OCI-LY7 (cell line): ENCODE results near the gene MAP3K1. TPM values are rescaled to one million over a fixed set of nuclear protein-coding genes. Genes with fewer than 3 reads are reported as not detected.

Experiments
- BruUV-seq: library from RNA; stranded (reverse); fragments of 400-500 nt; replicated peaks from 2 replicates; lab custom pipeline; 2021; lab: Mats Ljungman, UMichigan
- CTCF ChIA-PET: fragments of 300-600 bp; sonication (Branson Sonifier 250); formaldehyde crosslinking; loops from one replicate; lab custom pipeline; 2022; ENCODE audit warnings: antibody characterized with exemption; ENCODE audit not compliant: unreplicated experiment; lab: Charles Lee
- POLR2A ChIA-PET: fragments of 300-600 bp; sonication (Branson Sonifier 250); formaldehyde crosslinking; loops from one replicate; lab custom pipeline; 2022; ENCODE audit warnings: antibody characterized with exemption; lab: Charles Lee
- DNase-seq: peaks from one replicate; pipeline ENCODE4 v3.0.0-alpha.2; 2015; ENCODE audit warnings: low spot score
- H2AFZ ChIP-seq: fragments of 200-600 bp; sonication (generic), shearing (Covaris generic); 2 replicates; pipeline ENCODE4 v1.6.1; 2014; ENCODE audit warnings: mild to moderate bottlenecking, antibody characterized with exemption, low read length, moderate library complexity
- H3K27ac ChIP-seq: fragments of 200-600 bp; sonication (generic); 2 replicates; pipeline ENCODE4 v1.5.1; 2014; ENCODE audit warnings: mixed run types, low read depth, mild to moderate bottlenecking, moderate library complexity, low read length, inconsistent platforms; ENCODE audit not compliant: poor library complexity, severe bottlenecking
- H3K36me3 ChIP-seq: fragments of 200-600 bp; sonication (generic); 2 replicates; pipeline ENCODE4 v1.6.1; 2014; ENCODE audit warnings: mild to moderate bottlenecking, antibody characterized with exemption, low read length, moderate library complexity, mixed read lengths; ENCODE audit not compliant: insufficient read depth
- H3K4me1 ChIP-seq: fragments of 200-600 bp; sonication (generic); 2 replicates; pipeline ENCODE4 v1.5.1; 2014; ENCODE audit warnings: mild to moderate bottlenecking, low read length; ENCODE audit not compliant: insufficient read depth, poor library complexity, severe bottlenecking
- H3K4me2 ChIP-seq: fragments of 200-600 bp; sonication (generic); 2 replicates; pipeline ENCODE4 v1.6.1; 2014; ENCODE audit warnings: mild to moderate bottlenecking, low read length
- H3K4me3 ChIP-seq: fragments of 200-600 bp; sonication (generic); 2 replicates; pipeline ENCODE4 v1.5.1; 2014; ENCODE audit warnings: mild to moderate bottlenecking, low read depth, low read length; ENCODE audit not compliant: poor library complexity, severe bottlenecking
- H3K79me2 ChIP-seq: fragments of 200-600 bp; sonication (generic); 2 replicates; pipeline ENCODE4 v1.6.1; 2016; ENCODE audit warnings: low read depth, mild to moderate bottlenecking, low read length, moderate library complexity, mixed read lengths; ENCODE audit not compliant: insufficient read depth
- H3K9me2 ChIP-seq: fragments of 200-600 bp; sonication (generic); 2 replicates; pipeline ENCODE4 v1.6.1; 2016; ENCODE audit warnings: mild to moderate bottlenecking, low read length, mixed read lengths; ENCODE audit not compliant: insufficient read depth
- H3K9me3 ChIP-seq: fragments of 200-600 bp; sonication (generic); 2 replicates; pipeline ENCODE4 v1.6.1; 2014; ENCODE audit warnings: mild to moderate bottlenecking, mixed run types, low read length, mixed read lengths
- H4K20me1 ChIP-seq: fragments of 200-600 bp; sonication (generic); 2 replicates; pipeline ENCODE4 v1.6.1; 2014; ENCODE audit warnings: mild to moderate bottlenecking, antibody characterized with exemption, low read length, moderate library complexity, mixed read lengths; ENCODE audit not compliant: insufficient read depth
- CTCF ChIP-seq: fragments of 200-600 bp; sonication (generic); conservative IDR thresholded peaks from 2 replicates; pipeline ENCODE4 v1.5.1; 2014; ENCODE audit warnings: mild to moderate bottlenecking, antibody characterized with exemption, low read length, moderate library complexity, mixed read lengths
- EZH2phosphoT487 ChIP-seq: fragments of 200-600 bp; sonication (generic); IDR thresholded peaks from 2 replicates; pipeline ENCODE4 v1.6.1; 2018; ENCODE audit warnings: low read depth, borderline replicate concordance, mild to moderate bottlenecking, mixed run types, antibody characterized with exemption, low read length, moderate library complexity, mixed read lengths
- intact Hi-C: fragments of 100-400 bp; cut with micrococcal nuclease; formaldehyde crosslinking; loops from one replicate; pipeline ENCODE4 v1.10.0; 2022; ENCODE audit not compliant: unreplicated experiment
- total RNA-seq, 2 experiments: library from RNA; depleted of rRNA in 1 of 2; stranded (reverse); fragments of >200 nt in 1 of 2; shearing (Covaris generic) in 1 of 2; gene quantifications; 2 replicates each; pipeline ENCODE4 v1.2.3, GENCODE V29; 2014 to 2022

Gene MAP3K1
- total RNA-seq, 2 experiments from 2014 or later = 29.4 to 29.9 TPM

DNA sequence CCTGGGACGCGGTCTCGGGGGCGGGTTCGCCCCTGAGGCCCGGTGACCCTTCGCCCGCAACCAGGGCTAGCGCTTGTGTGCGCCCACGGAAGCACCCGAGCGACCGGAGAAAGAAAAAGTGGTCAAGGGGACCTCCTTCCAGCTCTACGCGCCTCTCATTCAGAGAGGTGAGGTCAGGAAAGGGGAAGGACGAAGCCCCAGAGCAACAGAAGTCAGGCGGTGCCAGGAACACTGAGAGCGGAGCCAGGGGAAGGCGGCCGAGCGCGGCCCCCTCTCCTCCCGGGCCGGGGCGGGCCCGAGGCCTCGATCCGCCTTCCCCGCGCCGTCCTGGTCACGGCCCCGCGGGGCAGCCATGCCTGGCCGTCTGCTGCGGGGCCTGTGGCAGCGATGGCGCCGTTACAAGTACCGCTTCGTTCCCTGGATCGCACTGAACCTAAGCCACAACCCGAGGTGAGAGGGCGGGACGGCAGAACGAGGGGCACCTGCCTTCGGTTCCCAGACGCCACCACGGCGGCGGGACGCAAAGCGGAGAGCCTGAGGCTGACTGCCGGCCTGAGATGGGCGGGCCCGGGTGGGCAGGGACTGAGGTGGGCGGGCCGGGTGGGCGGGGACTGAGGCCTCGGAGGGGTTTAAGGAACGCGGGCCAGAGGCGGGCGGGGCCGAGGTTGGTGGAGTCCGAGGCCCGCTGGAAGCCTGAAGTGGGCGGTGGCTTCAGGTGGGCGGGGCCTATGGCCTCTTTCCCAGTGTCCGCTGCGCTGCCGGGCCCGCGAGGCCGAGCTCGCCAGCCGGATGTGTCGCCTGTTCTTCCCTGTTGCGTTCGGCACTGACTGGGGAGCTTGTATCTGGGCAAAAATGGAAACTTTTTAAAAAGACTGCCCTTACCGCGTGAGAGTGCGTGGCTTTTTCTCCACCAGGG, 94.2 kb downstream of the MAP3K1 start, which contains the start of gene SETD9:
Gene SETD9, plus strand, starts transcription at position 303 of the 916 bp plus-strand sequence. Its CDS starts 50 bp downstream, at position 353.
- H3K27ac ChIP-seq = peak within 1 kb of the TSS; percentile 77
- peaks cover 3% of the 10 kb centered on the region; the same call in 1 of the 2 replicates for H3K36me3 ChIP-seq
- no peaks in the 10 kb centered on the region for H3K79me2 ChIP-seq
- no TSS peak for BruUV-seq
- H3K4me3 ChIP-seq = peak within 1 kb of the TSS; percentile 76
- peak; percentile 98 for DNase-seq
- intact Hi-C loops = loop anchor here (1.0 to 2.0 kb wide), 4 partner anchors 43 to 264 kb away; partner anchors contain the start of gene MIER3
- no peak for TF ChIP-seq CTCF
- TF ChIP-seq EZH2phosphoT487 = no peak
- H4K20me1 ChIP-seq = no peaks in the 10 kb centered on the region
- POLR2A ChIA-PET = interaction anchor here (0.5 to 3.6 kb wide), 19 partner anchors 10 to 473 kb away, joined by 3 to 20 read pairs (median 3); no protein-coding TSS in a partner anchor
- H3K9me2 ChIP-seq = no peaks in the 10 kb centered on the region
- peaks cover 21% of the 10 kb centered on the region for H3K4me1 ChIP-seq
- H2AFZ ChIP-seq = peak within 1 kb of the TSS; percentile 96
- H3K4me2 ChIP-seq = peak within 1 kb of the TSS; percentile 86
- H3K9me3 ChIP-seq = no peaks in the 10 kb centered on the region
- CTCF ChIA-PET = no interaction called here

- peak overlapping the region; percentile 86 for H3K4me2 ChIP-seq
- peaks cover 3% of the 10 kb centered on the region; the same call in 1 of the 2 replicates for H3K36me3 ChIP-seq
- ChIA-PET CTCF (no interaction called here), POLR2A (interaction anchor here (0.5 to 3.6 kb wide), 21 partner anchors 8 to 474 kb away, joined by 3 to 20 read pairs (median 3); no protein-coding TSS in a partner anchor)
- peak overlapping the region; percentile 76 for H3K4me3 ChIP-seq
- peaks cover 21% of the 10 kb centered on the region for H3K4me1 ChIP-seq
- peak overlapping the region; percentile 72 for H3K27ac ChIP-seq
- H4K20me1 ChIP-seq = no peaks in the 10 kb centered on the region
- TF ChIP-seq CTCF (no peak), EZH2phosphoT487 (no peak)
- H2AFZ ChIP-seq = peak overlapping the region; percentile 96
- intact Hi-C loops = no loop called here
- DNase-seq = no peak
- H3K9me3 ChIP-seq = no peaks in the 10 kb centered on the region
- TSS peak; percentile 90 for BruUV-seq
- H3K79me2 ChIP-seq = no peaks in the 10 kb centered on the region
- H3K9me2 ChIP-seq = no peaks in the 10 kb centered on the region
Observed at GRCh38 chr5:56910210-56910965, 95.0 kb downstream of the MAP3K1 start.
